CD4-positive, alpha-beta T cell (primary cell): ENCODE data around the gene NPPA. TPM values are rescaled to one million over a fixed set of nuclear protein-coding genes. Genes with fewer than 3 reads are reported as not detected.
"Not testable (repeated sequence)": the region's sequence is repeated elsewhere in the genome, so short reads cannot be mapped to it uniquely, and the experiment has no call there.

Experiments
- ATAC-seq: fragments of 200-7000 bp; cut with Tn5 transposase; one replicate; pipeline ENCODE4 v1.10.0; 2022; ENCODE audit warnings: mild to moderate bottlenecking; ENCODE audit not compliant: poor library complexity
- CTCF ChIA-PET: fragments of 350-600 bp; sonication (Branson Sonifier 250); formaldehyde crosslinking; loops from one replicate; lab custom pipeline; 2021; ENCODE audit warnings: antibody characterized with exemption, inconsistent platforms; lab: Charles Lee
- POLR2A ChIA-PET: fragments of 350-600 bp; sonication (Branson Sonifier 250); formaldehyde crosslinking; loops from one replicate; lab custom pipeline; 2021; ENCODE audit warnings: antibody characterized with exemption, inconsistent platforms; lab: Charles Lee
- DNase-seq, 14 experiments: peaks; one replicate each; pipeline ENCODE4 v3.0.0-alpha.2; 2013 to 2020; ENCODE audit warnings: mixed read lengths in 2 of 14
- H3K27ac ChIP-seq, 2 donors: one replicate each; pipeline versions ENCODE4 v1.5.1 to v1.7.0; 2013; ENCODE audit warnings: low read length in 2 of 2, low read depth in 1 of 2, mild to moderate bottlenecking in 1 of 2
- H3K27me3 ChIP-seq, 2 experiments: 1 replicate in 1 of 2; 2 replicates in 1 of 2; pipeline versions ENCODE4 v1.6.1 to v1.7.0; 2013; ENCODE audit warnings: low read length in 2 of 2, control low read depth in 1 of 2, mild to moderate bottlenecking in 1 of 2, moderate library complexity in 1 of 2; ENCODE audit not compliant: insufficient read depth in 2 of 2, control insufficient read depth in 1 of 2
- H3K36me3 ChIP-seq: one replicate; pipeline ENCODE4 v1.6.1; 2013; ENCODE audit warnings: low read length, control low read depth; ENCODE audit not compliant: insufficient read depth
- H3K4me1 ChIP-seq: one replicate; pipeline ENCODE4 v1.6.1; 2013; ENCODE audit warnings: low read length, control low read depth; ENCODE audit not compliant: insufficient read depth
- H3K4me3 ChIP-seq: one replicate; pipeline ENCODE4 v1.5.1; 2013; ENCODE audit warnings: mild to moderate bottlenecking, low read length, moderate library complexity
- H3K9me3 ChIP-seq, 2 experiments: 1 replicate in 1 of 2; 2 replicates in 1 of 2; pipeline versions ENCODE4 v1.6.1 to v1.7.0; 2013; ENCODE audit warnings: low read length in 2 of 2, mild to moderate bottlenecking in 2 of 2, control low read depth in 1 of 2, moderate library complexity in 1 of 2; ENCODE audit not compliant: control insufficient read depth in 1 of 2, insufficient read depth in 1 of 2
- H3K27ac Mint-ChIP-seq: one replicate; pipeline ENCODE4 v1.8.0; 2020; ENCODE audit warnings: mixed read lengths
- H3K27me3 Mint-ChIP-seq: one replicate; pipeline ENCODE4 v1.8.0; 2021; ENCODE audit warnings: mixed read lengths
- H3K36me3 Mint-ChIP-seq: one replicate; pipeline ENCODE4 v1.8.0; 2021; ENCODE audit warnings: low read depth, mixed read lengths
- H3K4me1 Mint-ChIP-seq: one replicate; pipeline ENCODE4 v1.8.0; 2021; ENCODE audit warnings: low read depth, mixed read lengths
- H3K4me3 Mint-ChIP-seq: one replicate; pipeline ENCODE4 v1.8.0; 2020; ENCODE audit warnings: mild to moderate bottlenecking, mixed read lengths
- H3K9me3 Mint-ChIP-seq: one replicate; pipeline ENCODE4 v1.8.0; 2020; ENCODE audit warnings: mixed read lengths
- CTCF ChIP-seq: fragments of 200-600 bp; IDR thresholded peaks from one replicate; pipeline ENCODE4 v1.8.0; 2022; ENCODE audit warnings: antibody characterized with exemption, mild to moderate bottlenecking
- intact Hi-C, 2 experiments: fragments of 100-400 bp; cut with DNase I in 1 of 2; cut with micrococcal nuclease in 1 of 2; formaldehyde crosslinking; loops; one replicate each; pipeline versions ENCODE4 v1.15.1 to v1.9.0; 2023 to 2025; cut with DNase I, micrococcal nuclease
- polyA plus RNA-seq, 2 donors: library from polyadenylated mRNA; unstranded; fragments of 120-200 nt; gene quantifications; one replicate each; pipeline ENCODE4 v1.2.1, GENCODE V29; 2013
- total RNA-seq, 174 experiments: library from RNA in 2 of 174; stranded (reverse) in 2 of 174; gene quantifications; one replicate each; pipeline ENCODE4 v1.2.3 and lab custom pipeline; 2021 to 2026

The NPPA gene
- total RNA-seq (not detected), total RNA-seq (lab: John Stamatoyannopoulos, UW) (0 to 0.08 (median 0) reads per million in 172 experiments)
- not detected for polyA plus RNA-seq (2013, experiment 1 of 2)
- 0.44 TPM for polyA plus RNA-seq (2013, experiment 2 of 2)

GRCh38 chr1:11847667-11848372, at the start of gene NPPA:
Gene NPPA (minus strand): TSS chr1:11847783. CDS start chr1:11847684, 99 bp downstream.
- Histone ChIP-seq H3K36me3 (peaks cover 6% of the 10 kb centered on the region), H3K4me3 (no peak within 1 kb of the TSS), H3K27me3 (peaks cover 0 to 10% of the 10 kb centered on the region in 2 experiments), H3K4me1 (no peaks in the 10 kb centered on the region), H3K9me3 (no peaks in the 10 kb centered on the region), H3K27ac (no peak within 1 kb of the TSS)
- Mint-ChIP-seq H3K27ac (no peak within 1 kb of the TSS), H3K9me3 (no peaks in the 10 kb centered on the region), H3K36me3 (peaks cover 14% of the 10 kb centered on the region), H3K4me1 (peaks cover 3% of the 10 kb centered on the region), H3K4me3 (no peak within 1 kb of the TSS), H3K27me3 (peaks cover 11% of the 10 kb centered on the region)
- ChIA-PET CTCF (interaction anchor here (0.5 kb wide), 1 partner anchor 25 kb away, joined by 3 read pairs; no protein-coding TSS in a partner anchor), POLR2A (no interaction called here)
- no peak for DNase-seq
- no peak for TF ChIP-seq CTCF
- intact Hi-C loops: no loop called here
- no peak for ATAC-seq

- ATAC-seq, H3K4me1 Mint-ChIP-seq, H3K9me3 Mint-ChIP-seq, H3K36me3 Mint-ChIP-seq, H3K4me3 Mint-ChIP-seq, H3K27ac ChIP-seq, H3K36me3 ChIP-seq, H3K27ac Mint-ChIP-seq, DNase-seq, CTCF ChIA-PET, POLR2A ChIA-PET, H3K4me3 ChIP-seq, H3K4me1 ChIP-seq: not testable (repeated sequence)
- H3K27me3 Mint-ChIP-seq: peaks cover 50% of the 10 kb centered on the region
- H3K9me3 ChIP-seq: peaks cover 0 to 10% of the 10 kb centered on the region in 2 experiments
- intact Hi-C loops: loop anchor here (1.0 kb wide), 1 partner anchor 56 kb away; no protein-coding TSS in a partner anchor
- peaks cover 25 to 34% of the 10 kb centered on the region in 2 experiments for H3K27me3 ChIP-seq
These were observed 46.9 kb upstream of the NPPA start for GRCh38 chr1:11894501-11894900.

GRCh38 chr1:11893907-11894251, 46.3 kb upstream of the NPPA start:
- Mint-ChIP-seq H3K27ac (no peak overlapping the region), H3K4me3 (no peak overlapping the region), H3K9me3 (no peaks in the 10 kb centered on the region), H3K27me3 (peaks cover 44% of the 10 kb centered on the region), H3K4me1 (no peaks in the 10 kb centered on the region), H3K36me3 (no peaks in the 10 kb centered on the region)
- POLR2A ChIA-PET: interaction anchor here (2.4 kb wide), 1 partner anchor 14 kb away, joined by 15 read pairs; no protein-coding TSS in a partner anchor
- Histone ChIP-seq H3K4me3 (no peak overlapping the region), H3K36me3 (no peaks in the 10 kb centered on the region), H3K9me3 (peaks cover 0 to 7% of the 10 kb centered on the region in 2 experiments), H3K27ac (no peak overlapping the region), H3K4me1 (no peaks in the 10 kb centered on the region), H3K27me3 (peaks cover 19 to 28% of the 10 kb centered on the region in 2 experiments)
- TF ChIP-seq CTCF: peak; percentile 83
- ATAC-seq: peak; percentile 91
- DNase-seq: peak; percentile 52 to 81 (median 64)
- CTCF ChIA-PET: no interaction called here
- intact Hi-C loops: loop anchor here (1.0 kb wide), 1 partner anchor 56 kb away; no protein-coding TSS in a partner anchor
